ENCODE data around the gene ZNF844. TPM values are rescaled to one million over a fixed set of nuclear protein-coding genes. Genes with fewer than 3 reads are reported as not detected.
A peak's percentile ranks its signal among the peaks of the same experiment; 100 is the strongest.

ZNF844 gene
- 11.7 TPM for total RNA-seq
- long read RNA-seq, full-length matches to known transcripts: 2 of 6 reads
- long read RNA-seq, partial matches to known transcripts: 0 of 6 reads
- long read RNA-seq, other reads (novel, unspliced or antisense): 4 of 6 reads

GRCh38 chr19:12064590-12065538, at the start of gene ZNF844:
TSS of gene ZNF844 (plus strand) at chr19:12064731. CDS start at chr19:12064874, 143 bp downstream.
- intact Hi-C loops (cut with DNase I): no loop called here
- Histone ChIP-seq H3K27ac (peak within 1 kb of the TSS; percentile 94), H3K27me3 (ENCODE audit: low read depth) (no peaks in the 10 kb centered on the region), H3K4me1 (peaks cover 17% of the 10 kb centered on the region), H3K4me3 (peak within 1 kb of the TSS; percentile 83), H3K36me3 (peaks cover 4% of the 10 kb centered on the region), H3K9me3 (peaks cover 20% of the 10 kb centered on the region)
- TF ChIP-seq CTCF (IDR thresholded peaks at IDR 0.05): no peak
- DNase-seq: peak; percentile 97
- peak; percentile 100 for ATAC-seq

GRCh38 chr19:12015015-12015752, 49.3 kb upstream of the ZNF844 start:
- H3K9me3 ChIP-seq: peaks cover 72% of the 10 kb centered on the region

GRCh38 chr19:12015753-12016116, 48.8 kb upstream of the ZNF844 start:
- Histone ChIP-seq H3K27me3 (ENCODE audit: low read depth) (no peaks in the 10 kb centered on the region), H3K9me3 (peaks cover 75% of the 10 kb centered on the region), H3K4me1 (no peaks in the 10 kb centered on the region), H3K27ac (no peak overlapping the region), H3K4me3 (no peak overlapping the region), H3K36me3 (peaks cover 38% of the 10 kb centered on the region)
- ATAC-seq (no peak), DNase-seq (no peak)
- intact Hi-C loops (cut with DNase I): no loop called here
- TF ChIP-seq CTCF (IDR thresholded peaks at IDR 0.05): no peak

More at GRCh38 chr19:12015015-12015752, 49.3 kb upstream of the ZNF844 start:
- no peak overlapping the region for H3K27ac ChIP-seq
- no peak overlapping the region for H3K4me3 ChIP-seq
- ATAC-seq (no peak), DNase-seq (no peak)
- peaks cover 38% of the 10 kb centered on the region for H3K36me3 ChIP-seq
- no peak for TF ChIP-seq CTCF (IDR thresholded peaks at IDR 0.05)
- no peaks in the 10 kb centered on the region for H3K27me3 ChIP-seq (ENCODE audit: low read depth)
- intact Hi-C loops (cut with DNase I): no loop called here
- no peaks in the 10 kb centered on the region for H3K4me1 ChIP-seq

- TF ChIP-seq CTCF (IDR thresholded peaks at IDR 0.05): no peak
- peak overlapping the region; percentile 83 for H3K27ac ChIP-seq
- intact Hi-C loops (cut with DNase I): no loop called here
- ATAC-seq (no peak), DNase-seq (no peak)
- H3K4me1 ChIP-seq: peaks cover 19% of the 10 kb centered on the region
- no peaks in the 10 kb centered on the region for H3K36me3 ChIP-seq
- H3K9me3 ChIP-seq: no peaks in the 10 kb centered on the region
- H3K4me3 ChIP-seq: peak overlapping the region; percentile 84
- H3K27me3 ChIP-seq (ENCODE audit: low read depth): no peaks in the 10 kb centered on the region
These were observed 30.3 kb upstream of the ZNF844 start for GRCh38 chr19:12034198-12034597.

- intact Hi-C loops (cut with DNase I): no loop called here
- Histone ChIP-seq H3K36me3 (no peaks in the 10 kb centered on the region), H3K27ac (peak overlapping the region; percentile 83), H3K9me3 (no peaks in the 10 kb centered on the region), H3K4me1 (peaks cover 19% of the 10 kb centered on the region), H3K27me3 (ENCODE audit: low read depth) (no peaks in the 10 kb centered on the region), H3K4me3 (peak overlapping the region; percentile 84)
- DNase-seq (no peak), ATAC-seq (no peak)
- no peak for TF ChIP-seq CTCF (IDR thresholded peaks at IDR 0.05)
These were observed 29.9 kb upstream of the ZNF844 start for GRCh38 chr19:12034620-12035019.

All from lower lobe of right lung (tissue), 2 donors.